ENCODE results near the gene HTRA1.

The HTRA1 gene

GRCh38 chr10:122455376-122456079 is 5.8 kb upstream of the HTRA1 start:
- no peak for DNase-seq (ENCODE audit: low read depth)

DNA sequence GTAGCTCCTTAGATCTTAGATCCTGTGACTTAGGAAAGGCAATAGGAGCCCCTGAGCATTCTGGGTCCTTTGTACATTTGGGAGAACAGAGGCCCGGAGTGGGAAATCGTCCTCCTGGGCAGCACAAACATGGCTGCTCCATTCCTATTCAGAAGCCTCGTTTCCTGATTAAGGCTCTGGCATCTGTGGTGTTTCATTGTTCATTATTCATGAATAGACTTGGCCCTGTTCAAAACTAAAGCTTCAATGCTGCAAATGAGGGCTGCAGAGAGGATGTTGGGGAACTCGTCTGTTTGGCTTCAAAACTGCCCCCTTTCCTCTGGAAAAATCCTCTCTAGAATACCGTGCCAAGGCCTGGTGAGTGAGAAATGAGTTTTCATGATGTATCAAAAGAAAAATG is 3.4 kb upstream of the HTRA1 start:
- DNase-seq (ENCODE audit: low read depth), result no peak

- DNase-seq (ENCODE audit: low read depth), result no peak
Observed at GRCh38 chr10:122458693-122459092, 2.7 kb upstream of the HTRA1 start.

DNA sequence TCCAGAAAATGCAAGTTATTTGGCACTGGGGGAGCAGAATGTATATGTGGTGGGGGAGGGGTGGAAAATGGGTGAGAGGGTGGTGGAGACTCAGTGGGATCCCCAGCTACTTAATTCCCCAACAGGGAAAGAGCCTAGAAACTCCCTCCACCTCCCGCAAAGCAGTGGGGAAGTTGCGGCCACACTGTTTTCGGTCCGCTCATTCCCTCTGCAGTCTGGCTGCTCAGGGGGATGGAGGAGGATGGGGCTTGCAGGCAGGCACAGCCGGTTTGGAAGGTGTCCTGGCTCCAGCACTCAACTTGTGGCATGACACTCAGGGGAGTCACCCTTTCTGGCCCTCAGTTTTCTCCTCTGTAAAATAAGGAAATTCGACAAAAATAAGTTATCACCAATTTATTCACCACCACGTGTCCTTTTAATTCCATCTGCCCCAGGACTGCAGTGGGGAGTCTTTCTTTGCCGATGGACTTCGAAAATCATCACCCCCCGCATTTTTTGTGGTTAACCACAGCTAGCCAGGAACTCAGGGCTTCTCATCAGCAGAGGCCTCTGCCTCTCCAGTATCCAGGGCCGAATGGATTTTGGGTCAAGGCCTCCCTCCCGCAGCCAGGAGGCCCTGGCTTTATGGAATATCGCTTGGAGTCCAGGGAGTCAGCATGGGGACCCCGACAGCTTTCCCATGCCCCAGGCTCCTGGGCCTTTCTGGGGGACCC is 1.6 kb upstream of the HTRA1 start:
- DNase-seq (ENCODE audit: low read depth), result no peak

DNA sequence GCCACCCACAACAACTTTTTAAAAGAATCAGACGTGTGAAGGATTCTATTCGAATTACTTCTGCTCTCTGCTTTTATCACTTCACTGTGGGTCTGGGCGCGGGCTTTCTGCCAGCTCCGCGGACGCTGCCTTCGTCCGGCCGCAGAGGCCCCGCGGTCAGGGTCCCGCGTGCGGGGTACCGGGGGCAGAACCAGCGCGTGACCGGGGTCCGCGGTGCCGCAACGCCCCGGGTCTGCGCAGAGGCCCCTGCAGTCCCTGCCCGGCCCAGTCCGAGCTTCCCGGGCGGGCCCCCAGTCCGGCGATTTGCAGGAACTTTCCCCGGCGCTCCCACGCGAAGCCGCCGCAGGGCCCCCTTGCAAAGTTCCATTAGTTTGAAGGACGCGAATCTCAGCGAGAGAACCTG is 461 bp upstream of the HTRA1 start:
- no peak for DNase-seq (ENCODE audit: low read depth)

- no peak for DNase-seq (ENCODE audit: low read depth)
Observed at GRCh38 chr10:122461729-122462532, 578 bp downstream of the HTRA1 start.

DNA sequence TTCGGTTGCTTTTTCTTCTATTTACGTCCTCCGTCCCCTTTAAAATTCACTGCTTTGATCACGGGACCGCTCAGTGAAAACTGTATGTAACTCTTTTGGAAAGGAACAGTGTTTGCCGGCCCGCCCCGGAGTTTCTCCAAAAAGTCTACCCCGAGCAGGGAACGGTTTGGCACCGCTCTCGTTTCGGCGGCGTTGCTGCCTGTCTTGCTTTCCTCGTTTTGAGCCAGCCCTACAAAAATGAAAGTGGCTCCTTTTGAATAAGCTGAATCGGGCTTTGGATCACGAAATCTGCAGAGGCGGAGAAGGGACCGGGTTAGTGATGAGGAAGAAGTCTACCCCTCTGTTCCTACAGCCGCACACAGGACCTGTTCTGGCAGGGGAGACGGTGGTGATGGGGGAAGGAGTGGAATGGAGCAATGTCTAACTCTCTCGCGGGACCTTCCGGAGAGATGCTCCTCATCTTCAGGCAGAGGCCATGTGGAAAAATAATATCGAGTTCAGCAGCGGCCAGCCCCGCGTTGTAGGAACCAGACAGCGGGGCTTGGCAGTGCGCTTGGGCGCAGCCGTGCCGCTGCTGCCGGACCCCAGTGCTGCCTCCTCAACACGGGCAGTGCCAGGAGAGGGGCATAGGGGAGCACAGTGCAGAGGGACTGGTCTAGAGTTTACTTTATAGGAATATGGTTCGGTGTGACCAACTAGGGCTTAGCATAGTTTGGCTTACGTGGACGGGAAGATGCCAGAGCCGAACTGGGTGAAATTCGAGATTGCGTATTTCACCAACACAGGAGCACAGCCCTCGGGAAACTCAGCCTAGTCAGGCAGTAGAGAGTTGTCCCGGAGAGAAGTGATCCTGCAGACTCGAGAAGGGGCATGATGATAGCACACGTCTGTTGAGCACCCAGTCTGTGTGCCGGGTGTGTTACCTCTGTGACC is 1.4 kb downstream of the HTRA1 start:
- DNase-seq (ENCODE audit: low read depth), result no peak

GRCh38 chr10:122463466-122464249 is 2.3 kb downstream of the HTRA1 start:
- no peak for DNase-seq (ENCODE audit: low read depth)

DNA sequence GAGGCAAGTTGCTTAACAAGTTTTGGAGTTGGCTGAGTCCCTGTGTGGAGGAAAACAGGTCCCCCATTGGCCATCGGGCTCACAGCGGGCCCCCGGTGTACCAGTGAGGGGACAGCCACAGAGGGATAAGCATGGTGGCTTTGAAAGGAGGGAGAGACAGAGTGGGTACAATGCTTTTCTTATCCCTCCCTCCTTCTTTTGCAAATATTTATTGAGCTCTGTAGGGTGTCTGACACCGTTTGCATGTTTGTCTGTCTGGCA is 2.8 kb downstream of the HTRA1 start:
- no peak for DNase-seq (ENCODE audit: low read depth)

DNA sequence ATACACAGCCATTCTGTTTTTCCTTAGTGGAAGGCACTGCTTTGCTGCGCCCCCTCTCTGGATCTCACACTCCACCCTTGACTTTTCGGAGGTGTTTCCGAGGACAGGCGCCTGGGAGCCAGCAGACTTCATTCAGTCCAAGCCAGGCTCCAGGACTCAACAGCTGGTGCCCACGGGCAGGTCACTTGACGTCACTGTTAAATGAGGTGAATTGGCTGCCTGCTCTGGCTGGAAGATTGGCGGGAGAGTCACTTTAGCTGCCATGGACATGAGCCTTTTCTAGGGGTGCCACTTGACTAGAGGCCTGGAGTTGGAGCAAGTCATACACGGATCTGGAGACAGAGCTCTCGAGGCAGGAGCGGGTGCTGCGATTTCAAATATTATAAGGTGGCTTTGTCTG is 3.2 kb downstream of the HTRA1 start:
- DNase-seq (ENCODE audit: low read depth), result no peak

GRCh38 chr10:122465401-122466040 is 4.2 kb downstream of the HTRA1 start:
- no peak for DNase-seq (ENCODE audit: low read depth)

GRCh38 chr10:122466951-122467381 is 5.6 kb downstream of the HTRA1 start:
- no peak for DNase-seq (ENCODE audit: low read depth)

- DNase-seq (ENCODE audit: low read depth), result no peak
Observed at GRCh38 chr10:122467701-122468100, 6.3 kb downstream of the HTRA1 start.

- DNase-seq (ENCODE audit: low read depth), result no peak
Observed at GRCh38 chr10:122468307-122468925, 7.1 kb downstream of the HTRA1 start.

DNA sequence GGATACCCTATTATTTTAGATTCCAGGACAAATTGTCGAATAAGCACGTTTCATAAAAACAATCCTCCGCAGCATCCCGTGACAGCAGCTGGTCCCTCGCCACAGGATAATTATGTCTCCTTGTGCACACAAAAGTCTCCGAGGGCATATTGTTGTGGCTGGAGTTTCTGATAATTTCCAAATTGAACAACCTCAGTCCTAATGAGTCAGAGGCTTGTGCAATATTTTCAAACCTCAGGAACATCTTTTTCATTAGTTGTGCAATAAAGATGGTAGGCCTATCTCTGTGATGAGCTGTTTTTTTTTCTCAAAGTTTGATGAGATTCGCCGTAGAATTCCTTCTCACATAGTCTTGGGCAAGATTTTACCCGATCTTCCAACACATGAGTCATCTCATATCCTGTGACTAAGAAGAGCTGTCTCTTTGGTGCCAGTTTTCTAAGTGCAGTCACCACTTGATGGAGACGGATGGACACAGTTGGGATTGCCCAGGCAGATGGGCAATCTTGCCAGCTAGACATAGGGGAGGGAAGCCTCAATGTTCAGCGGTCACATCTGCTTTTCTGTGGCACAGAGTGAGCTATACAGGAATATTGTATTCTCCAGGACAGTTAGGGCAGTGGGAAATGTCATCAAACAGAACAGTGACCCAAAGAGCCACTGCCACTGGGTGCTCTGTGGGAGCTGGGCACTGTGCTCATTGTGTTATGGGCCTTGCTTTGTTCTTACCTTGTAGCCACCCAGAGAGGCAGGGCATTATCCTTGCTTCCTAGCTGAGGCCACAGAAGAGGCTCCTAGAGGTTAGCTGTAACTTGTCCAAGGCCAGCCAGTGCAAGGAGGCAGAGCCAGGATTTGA is 7.8 kb downstream of the HTRA1 start:
- peak; percentile 94 for DNase-seq (ENCODE audit: low read depth)

- no peak for DNase-seq (ENCODE audit: low read depth)
Observed at GRCh38 chr10:122469848-122470247, 8.5 kb downstream of the HTRA1 start.

DNA sequence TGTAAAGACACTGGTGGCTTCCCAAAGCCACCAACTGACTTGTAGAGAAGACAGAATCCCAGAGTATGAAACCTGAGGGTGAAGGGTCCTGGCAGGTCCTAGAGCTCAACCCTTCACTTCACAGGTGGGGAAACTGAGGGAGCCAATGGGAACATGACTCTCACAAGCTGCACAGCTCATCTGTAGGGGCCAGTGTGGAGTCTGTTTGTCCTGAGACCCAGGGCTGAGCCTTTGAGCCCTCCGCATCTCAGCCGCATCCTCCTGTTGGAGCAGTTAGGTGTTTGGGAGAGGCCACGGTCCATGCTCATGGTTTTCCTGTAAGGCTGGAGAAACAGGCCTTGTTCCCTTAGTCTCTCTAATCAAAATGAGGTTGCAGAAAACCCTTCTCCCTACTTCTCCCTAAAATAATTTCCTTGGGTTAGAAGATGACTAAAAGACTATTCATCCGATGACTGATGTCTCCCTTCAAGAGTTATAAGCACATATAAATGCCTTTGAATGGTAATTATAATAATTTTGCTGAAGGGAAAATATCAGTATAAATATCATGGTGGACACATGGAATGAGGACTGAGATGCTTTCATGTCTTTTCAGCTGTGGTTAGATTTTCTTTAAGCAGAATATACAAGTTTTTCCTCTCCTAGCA is 10.3 kb downstream of the HTRA1 start:
- DNase-seq (ENCODE audit: low read depth), result no peak

GRCh38 chr10:122473116-122473515 is 11.8 kb downstream of the HTRA1 start:
- no peak for DNase-seq (ENCODE audit: low read depth)

Measured in fibroblast of the conjunctiva (primary cell).